ENCODE data around the gene TMEM94. TPM values are rescaled to one million over a fixed set of nuclear protein-coding genes. Genes with fewer than 3 reads are reported as not detected.

Gene TMEM94
- total and polyA plus RNA-seq, 2 of the 8 experiments (the other 6 are each of a cell fraction or from before 2014, with no cell fraction given), result 54.8 to 69.9 TPM

GRCh38 chr17:75504347-75505151, 48.1 kb downstream of the TMEM94 start (continued):
- TF ChIP-seq HDAC2 (IDR thresholded peaks at IDR 0.05; ENCODE audit: borderline replicate concordance in 1 of 2, low read depth in 2 of 2, low read length in 2 of 2) (no peak), TCF12 (IDR thresholded peaks at IDR 0.05; ENCODE audit: low read depth, low read length) (no peak), CTCF (IDR thresholded peaks at IDR 0.05; ENCODE audit: control extremely low read depth in 1 of 3, insufficient read depth in 1 of 3, low read depth in 1 of 3, low read length in 3 of 3) (peak; percentile 82 to 95 (median 94)), KDM4A (IDR thresholded peaks at IDR 0.05; ENCODE audit: low read depth, low read length, severe bottlenecking) (no peak), SP2 (IDR thresholded peaks at IDR 0.05; ENCODE audit: low read length) (no peak), ATF3 (IDR thresholded peaks at IDR 0.05; ENCODE audit: insufficient read depth, low read depth, low read length) (no peak), NANOG (IDR thresholded peaks at IDR 0.05; ENCODE audit: insufficient read depth, low read depth, low read length, poor library complexity, severe bottlenecking) (no peak), SUZ12 (IDR thresholded peaks at IDR 0.05; ENCODE audit: low read length) (no peak), ZNF274 (IDR thresholded peaks at IDR 0.05; ENCODE audit: borderline replicate concordance, extremely low read depth, low read length) (no peak), ATF2 (IDR thresholded peaks at IDR 0.05; ENCODE audit: low read length) (no peak), JUND (IDR thresholded peaks at IDR 0.05; ENCODE audit: low read length) (no peak), TEAD4 (IDR thresholded peaks at IDR 0.05; ENCODE audit: low read depth, low read length) (no peak), RBBP5 (IDR thresholded peaks at IDR 0.05; ENCODE audit: borderline replicate concordance, low read depth, low read length) (no peak)

Measured in H1 (cell line).